ENCODE results near the gene DOK3. TPM values are rescaled to one million over a fixed set of nuclear protein-coding genes. Genes with fewer than 3 reads are reported as not detected.

Gene DOK3
- total RNA-seq, 1 donor from 2014 or later: 4.2 TPM

DNA sequence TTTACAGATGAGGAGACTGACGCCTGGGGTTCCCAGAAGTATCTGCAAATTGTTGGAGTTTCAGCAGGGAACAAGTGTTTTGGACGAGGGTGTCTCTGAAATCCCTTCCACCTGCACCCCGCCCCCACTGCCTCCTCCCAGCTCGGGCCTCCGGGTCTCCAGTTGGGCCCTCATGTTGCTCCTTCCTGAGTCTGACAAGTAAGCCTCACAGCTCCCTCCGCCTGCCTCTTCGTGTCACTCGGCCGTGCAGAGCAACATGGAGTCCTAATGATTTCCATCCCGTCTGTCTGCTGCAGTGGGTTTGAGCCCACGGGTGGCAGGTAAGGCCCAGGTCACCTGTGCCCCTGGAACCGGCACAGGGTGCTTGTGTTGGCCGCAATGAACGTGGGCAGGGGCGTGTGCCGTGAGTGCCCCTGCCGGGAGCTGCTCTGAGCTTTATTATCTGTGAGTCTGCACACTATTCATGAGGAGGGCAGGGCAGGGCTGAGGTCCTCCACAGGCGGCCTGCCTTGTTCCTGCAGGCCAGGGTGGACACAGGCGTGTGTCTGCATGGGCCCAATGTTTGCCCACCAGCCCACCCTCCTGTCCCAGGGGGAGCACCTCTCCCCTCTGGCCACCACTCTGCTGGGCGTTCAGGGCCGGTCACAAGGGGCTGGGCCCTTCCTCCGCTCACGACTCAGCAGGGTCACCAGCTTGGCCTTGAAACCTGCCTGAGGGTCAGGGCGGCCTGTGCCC is 6.1 kb downstream of the DOK3 start:
- intact Hi-C loops (cut with DNase I): no loop called here
- DNase-seq: no peak
- no peak for ATAC-seq (ENCODE audit: poor library complexity)

GRCh38 chr5:177502886-177503285 is 6.7 kb downstream of the DOK3 start:
- intact Hi-C loops (cut with DNase I): no loop called here
- ATAC-seq (ENCODE audit: poor library complexity) (no peak), DNase-seq (no peak)

DNA sequence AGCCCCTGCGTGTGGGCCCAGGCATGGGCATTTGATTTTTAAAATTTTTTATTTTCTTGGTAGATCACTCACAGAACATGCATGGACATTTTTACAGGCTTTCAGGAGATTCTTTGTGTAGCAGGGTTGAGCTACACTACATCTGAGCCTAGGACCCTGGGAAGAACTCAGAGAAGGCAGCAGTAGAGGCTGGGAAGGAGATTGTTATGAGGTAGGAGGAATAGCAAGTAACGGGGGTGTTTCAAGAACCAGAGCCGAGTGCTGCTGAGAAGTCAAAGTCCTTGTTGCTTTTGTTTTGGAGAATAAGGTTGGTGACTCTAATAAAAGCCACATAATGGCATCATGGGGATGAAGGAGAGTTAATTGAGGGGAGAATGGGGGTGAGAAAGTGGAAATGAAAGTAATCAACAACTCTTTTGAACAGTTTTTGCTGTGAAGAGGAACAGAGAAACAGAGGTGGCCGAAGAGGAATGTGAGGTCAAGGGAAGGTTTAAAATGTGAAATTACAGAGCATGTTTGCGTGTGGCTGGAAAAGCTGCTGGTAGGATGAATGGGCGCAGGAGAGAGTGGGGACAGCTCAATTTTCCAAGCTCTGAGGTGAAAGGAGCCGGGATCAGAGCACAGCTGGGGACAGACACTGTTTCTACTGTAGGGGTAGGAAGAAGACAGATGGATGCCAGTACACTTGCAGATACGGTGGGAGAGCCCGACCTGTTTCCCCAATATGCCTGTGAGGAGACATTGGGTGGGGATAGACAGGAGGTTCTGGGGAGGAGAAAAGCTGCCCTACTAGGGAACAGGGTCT is 7.5 kb downstream of the DOK3 start:
- no peak for ATAC-seq (ENCODE audit: poor library complexity)
- intact Hi-C loops (cut with DNase I): loop anchor here (2.0 kb wide), 2 partner anchors 47 to 111 kb away; no protein-coding TSS in a partner anchor
- DNase-seq: no peak

- intact Hi-C loops (cut with DNase I): loop anchor here (2.0 kb wide), 2 partner anchors 46 to 110 kb away; no protein-coding TSS in a partner anchor
- ATAC-seq (ENCODE audit: poor library complexity) (peak; percentile 52), DNase-seq (peak; percentile 96)
Observed at GRCh38 chr5:177500685-177501522, 8.7 kb downstream of the DOK3 start.

GRCh38 chr5:177499842-177500241 is 9.8 kb downstream of the DOK3 start:
- intact Hi-C loops (cut with DNase I): loop anchor here (2.0 kb wide), 2 partner anchors 45 to 109 kb away; no protein-coding TSS in a partner anchor
- DNase-seq: no peak

GRCh38 chr5:177498013-177498787 is 11.4 kb downstream of the DOK3 start:
- DNase-seq (peak; percentile 72), ATAC-seq (ENCODE audit: poor library complexity) (peak; percentile 9)
- intact Hi-C loops (cut with DNase I): no loop called here

More at GRCh38 chr5:177499842-177500241, 9.8 kb downstream of the DOK3 start:
- ATAC-seq (ENCODE audit: poor library complexity): no peak

GRCh38 chr5:177497292-177498012 is 12.2 kb downstream of the DOK3 start, which contains the start of gene PDLIM7:
PDLIM7 (minus strand) TSS chr5:177497604; CDS start chr5:177496512, 1,092 bp downstream.
- ATAC-seq (ENCODE audit: poor library complexity) (peak; percentile 92), DNase-seq (peak; percentile 98)
- intact Hi-C loops (cut with DNase I): no loop called here

- DNase-seq (peak; percentile 83), ATAC-seq (ENCODE audit: poor library complexity) (peak; percentile 58)
- intact Hi-C loops (cut with DNase I): no loop called here
Observed at GRCh38 chr5:177496727-177497291, 12.8 kb downstream of the DOK3 start.

DNA sequence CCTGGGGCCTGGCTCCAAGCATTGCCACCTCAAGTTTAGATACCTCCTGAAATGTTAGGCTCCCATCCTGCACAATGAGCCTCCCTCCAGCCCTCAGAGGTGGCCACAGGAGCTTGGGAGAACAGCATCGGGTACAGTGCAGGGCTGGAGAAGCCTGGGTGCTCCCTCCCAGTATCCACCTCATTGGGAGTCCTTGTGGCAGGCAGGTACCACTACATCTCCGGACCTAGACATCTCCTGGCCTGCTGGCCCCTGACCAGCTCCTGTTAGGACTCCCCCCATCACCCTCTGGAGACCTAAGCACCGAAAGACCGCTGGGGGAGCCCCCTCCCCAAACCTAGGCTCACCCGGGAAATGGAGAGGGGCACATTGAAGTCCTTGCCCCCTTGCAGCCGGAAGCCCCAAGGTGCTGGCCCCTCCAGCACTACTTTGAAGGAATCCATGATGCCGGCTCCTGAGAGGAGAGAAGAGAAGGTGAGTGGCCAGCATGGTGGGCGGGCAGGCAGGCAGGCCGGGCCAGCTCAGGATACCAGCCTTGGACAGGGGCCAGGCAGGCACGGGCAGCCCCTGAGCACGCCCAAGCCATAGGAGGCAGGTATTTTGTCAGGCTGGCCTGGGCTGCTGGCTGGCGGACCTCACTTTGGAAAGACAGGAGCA is 13.4 kb downstream of the DOK3 start:
- intact Hi-C loops (cut with DNase I): no loop called here
- ATAC-seq (ENCODE audit: poor library complexity) (no peak), DNase-seq (peak; percentile 46)

DNA sequence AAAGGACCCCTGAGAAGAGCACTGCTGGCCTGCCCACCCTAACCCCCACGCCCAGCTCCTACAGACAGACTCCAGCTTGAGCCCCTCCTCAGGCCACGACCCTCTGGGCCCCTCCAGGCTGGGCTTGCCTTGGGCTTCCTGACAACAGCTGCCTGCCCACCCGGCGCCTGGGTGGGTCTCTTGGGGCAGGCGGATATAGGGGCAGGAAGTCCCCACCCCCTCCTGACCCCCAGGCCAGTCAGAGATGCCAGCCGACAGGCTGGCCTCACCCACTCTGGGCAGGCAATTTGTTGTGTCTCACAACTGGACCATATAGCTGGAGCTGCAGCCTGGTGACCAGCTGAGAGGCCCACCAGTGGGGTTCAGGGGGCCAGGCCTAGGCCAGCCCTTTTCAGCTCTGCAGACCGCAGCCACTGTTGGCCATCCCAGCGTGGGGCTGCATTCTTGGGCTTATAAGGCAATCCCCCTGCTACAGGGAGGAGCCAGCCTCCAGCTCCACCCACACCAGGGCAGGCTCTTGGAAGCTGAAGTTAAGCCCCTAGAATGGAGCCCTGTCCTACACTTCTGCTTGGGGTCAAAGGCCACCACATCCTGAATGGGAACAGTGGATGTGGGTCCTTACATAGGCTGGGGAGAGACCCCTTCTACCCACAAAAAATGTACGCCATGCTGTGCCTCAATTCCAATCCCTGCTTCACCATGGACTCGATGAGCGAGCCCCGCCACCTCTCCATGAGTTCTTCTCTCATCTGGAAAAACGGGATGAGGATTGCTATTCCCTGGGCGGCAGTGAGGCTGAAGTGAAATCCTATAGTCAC is 14.2 kb downstream of the DOK3 start:
- ATAC-seq (ENCODE audit: poor library complexity): no peak
- peak; percentile 75 for DNase-seq
- intact Hi-C loops (cut with DNase I): no loop called here

GRCh38 chr5:177494346-177495195 is 15.1 kb downstream of the DOK3 start:
- no peak for ATAC-seq (ENCODE audit: poor library complexity)
- intact Hi-C loops (cut with DNase I): no loop called here

DNA sequence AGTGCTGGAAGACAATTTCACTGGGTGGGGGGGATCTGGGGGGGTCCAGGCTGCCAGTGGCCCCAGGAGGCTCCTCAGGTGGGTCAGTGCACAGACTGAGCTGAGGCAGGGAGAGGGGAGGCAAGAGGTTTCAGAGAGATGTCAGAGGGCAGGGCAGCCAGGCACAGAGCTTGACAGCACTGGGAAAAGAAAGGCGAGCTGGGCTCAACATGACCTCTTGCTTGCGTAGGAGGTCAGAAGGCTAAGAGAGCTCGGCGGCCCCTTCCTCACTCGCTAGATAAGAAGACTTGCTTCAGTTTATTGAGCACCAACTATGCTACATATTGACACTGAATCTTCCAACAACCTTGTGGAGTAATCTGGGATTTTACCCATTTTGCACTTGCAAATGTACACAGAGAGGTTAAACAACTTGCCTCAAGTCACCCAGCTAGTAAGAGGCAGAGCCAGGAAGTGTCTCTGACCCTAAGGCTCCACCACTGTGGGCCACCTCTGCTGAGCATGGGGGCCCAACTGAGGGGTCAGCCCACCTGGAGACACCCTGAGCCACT is 15.8 kb downstream of the DOK3 start:
- intact Hi-C loops (cut with DNase I): no loop called here
- DNase-seq: no peak

More at GRCh38 chr5:177494346-177495195, 15.1 kb downstream of the DOK3 start:
- peak; percentile 74 for DNase-seq

DNA sequence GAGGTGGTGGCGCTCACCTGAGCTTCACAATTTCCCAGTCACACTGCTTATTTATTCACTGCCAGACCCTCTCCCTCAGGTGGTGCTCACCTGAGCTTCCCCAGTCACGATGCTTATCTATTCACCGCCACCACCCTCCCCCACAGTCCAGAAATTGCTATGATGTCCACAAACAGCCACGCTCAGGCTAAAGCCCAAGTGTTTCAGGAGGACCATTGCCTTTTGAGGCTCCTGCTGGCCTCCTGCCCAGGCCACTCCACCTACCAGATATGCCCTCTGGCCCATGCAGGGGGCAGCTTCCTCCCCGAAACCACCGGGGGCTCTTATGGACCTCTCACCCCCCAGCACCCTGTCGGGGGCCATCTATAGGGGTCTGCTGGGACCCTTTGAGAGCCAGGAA is 16.8 kb downstream of the DOK3 start:
- no peak for DNase-seq
- intact Hi-C loops (cut with DNase I): no loop called here
- ATAC-seq (ENCODE audit: poor library complexity): no peak

More for the DNA sequence above, 15.8 kb downstream of the DOK3 start:
- ATAC-seq (ENCODE audit: poor library complexity): no peak

- DNase-seq (no peak), ATAC-seq (ENCODE audit: poor library complexity) (no peak)
- intact Hi-C loops (cut with DNase I): no loop called here
Observed at GRCh38 chr5:177491983-177492746, 17.5 kb downstream of the DOK3 start.

Measured in Right ventricle myocardium superior (tissue), 1 donor.